GM18909 (cell line): ENCODE measurements around the gene SYCP1.
"Not testable (repeated sequence)": the region's sequence is repeated elsewhere in the genome, so short reads cannot be mapped to it uniquely, and the experiment has no call there.

Experiments used
- ATAC-seq: cut with Tn5 transposase; IDR thresholded peaks from one replicate; pipeline ENCODE4 v1.9.1; 2021; ENCODE audit warnings: mild to moderate bottlenecking; ENCODE audit not compliant: unreplicated experiment, poor library complexity

Gene SYCP1, protein sequence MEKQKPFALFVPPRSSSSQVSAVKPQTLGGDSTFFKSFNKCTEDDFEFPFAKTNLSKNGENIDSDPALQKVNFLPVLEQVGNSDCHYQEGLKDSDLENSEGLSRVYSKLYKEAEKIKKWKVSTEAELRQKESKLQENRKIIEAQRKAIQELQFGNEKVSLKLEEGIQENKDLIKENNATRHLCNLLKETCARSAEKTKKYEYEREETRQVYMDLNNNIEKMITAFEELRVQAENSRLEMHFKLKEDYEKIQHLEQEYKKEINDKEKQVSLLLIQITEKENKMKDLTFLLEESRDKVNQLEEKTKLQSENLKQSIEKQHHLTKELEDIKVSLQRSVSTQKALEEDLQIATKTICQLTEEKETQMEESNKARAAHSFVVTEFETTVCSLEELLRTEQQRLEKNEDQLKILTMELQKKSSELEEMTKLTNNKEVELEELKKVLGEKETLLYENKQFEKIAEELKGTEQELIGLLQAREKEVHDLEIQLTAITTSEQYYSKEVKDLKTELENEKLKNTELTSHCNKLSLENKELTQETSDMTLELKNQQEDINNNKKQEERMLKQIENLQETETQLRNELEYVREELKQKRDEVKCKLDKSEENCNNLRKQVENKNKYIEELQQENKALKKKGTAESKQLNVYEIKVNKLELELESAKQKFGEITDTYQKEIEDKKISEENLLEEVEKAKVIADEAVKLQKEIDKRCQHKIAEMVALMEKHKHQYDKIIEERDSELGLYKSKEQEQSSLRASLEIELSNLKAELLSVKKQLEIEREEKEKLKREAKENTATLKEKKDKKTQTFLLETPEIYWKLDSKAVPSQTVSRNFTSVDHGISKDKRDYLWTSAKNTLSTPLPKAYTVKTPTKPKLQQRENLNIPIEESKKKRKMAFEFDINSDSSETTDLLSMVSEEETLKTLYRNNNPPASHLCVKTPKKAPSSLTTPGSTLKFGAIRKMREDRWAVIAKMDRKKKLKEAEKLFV

GRCh38 chr1:114854693-114855320 lies at the start of gene SYCP1:
Gene SYCP1, plus strand, starts transcription at chr1:114854863. Its CDS starts 602 bp downstream, at chr1:114855465.
- no peak for ATAC-seq

DNA sequence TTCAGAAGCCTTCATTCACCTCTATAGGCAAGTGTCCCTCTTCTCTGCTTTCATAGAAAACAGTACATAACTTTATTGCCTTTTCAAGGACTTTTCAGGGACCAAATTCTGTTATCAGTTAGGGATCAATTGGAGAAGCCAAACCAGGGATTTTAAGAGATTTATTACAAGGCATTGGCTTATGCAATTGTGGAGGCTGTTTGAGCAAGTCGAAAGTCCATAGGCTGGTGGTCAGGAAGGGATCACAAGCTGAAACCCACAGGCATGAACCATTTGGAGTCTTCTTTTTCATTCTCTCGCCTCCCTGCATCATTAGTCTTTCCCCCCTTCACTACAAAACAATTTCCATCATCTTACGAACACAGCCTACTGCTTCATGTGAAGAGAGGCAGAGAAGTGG lies 34.8 kb upstream of the SYCP1 start:
- no peak for ATAC-seq

- no peak for ATAC-seq
Observed at GRCh38 chr1:114820392-114820791, 34.3 kb upstream of the SYCP1 start.

DNA sequence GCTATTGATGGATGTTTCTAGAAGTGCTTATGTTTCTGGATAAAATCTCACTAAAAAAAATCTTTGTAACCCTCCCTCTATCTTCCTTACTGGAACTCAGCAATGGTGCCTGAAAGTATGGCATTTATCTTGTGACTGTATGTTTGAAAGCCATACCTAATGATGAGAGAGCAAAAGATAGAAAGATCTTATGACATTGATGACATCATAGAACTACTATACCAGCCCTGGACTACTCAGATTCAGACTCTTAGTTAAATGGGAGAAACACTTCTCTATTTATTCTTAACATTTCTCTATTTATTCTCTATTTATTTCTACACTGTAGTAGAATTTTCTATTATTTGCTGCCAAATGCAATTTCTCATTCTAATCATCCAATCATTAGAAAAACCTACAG lies 32.7 kb upstream of the SYCP1 start:
- no peak for ATAC-seq

DNA sequence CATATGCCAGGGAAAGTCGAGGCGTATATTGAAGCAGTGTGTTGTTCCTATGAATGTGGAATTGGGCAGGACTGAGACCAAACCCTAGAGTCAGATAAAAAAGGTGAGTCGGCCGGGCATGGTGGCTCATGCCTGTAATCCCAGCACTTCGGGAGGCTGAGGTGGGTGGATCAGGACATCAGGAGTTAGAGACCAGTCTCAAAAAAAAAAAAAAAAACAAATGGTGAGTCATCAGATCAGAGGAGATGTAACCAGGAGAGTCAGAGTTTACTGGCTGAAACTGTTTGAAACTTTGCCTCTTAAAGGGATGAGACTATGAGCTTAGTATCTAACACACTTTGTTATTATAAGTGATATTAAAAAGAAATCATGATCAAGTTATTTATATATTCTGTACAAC lies 26.4 kb upstream of the SYCP1 start:
- no peak for ATAC-seq

DNA sequence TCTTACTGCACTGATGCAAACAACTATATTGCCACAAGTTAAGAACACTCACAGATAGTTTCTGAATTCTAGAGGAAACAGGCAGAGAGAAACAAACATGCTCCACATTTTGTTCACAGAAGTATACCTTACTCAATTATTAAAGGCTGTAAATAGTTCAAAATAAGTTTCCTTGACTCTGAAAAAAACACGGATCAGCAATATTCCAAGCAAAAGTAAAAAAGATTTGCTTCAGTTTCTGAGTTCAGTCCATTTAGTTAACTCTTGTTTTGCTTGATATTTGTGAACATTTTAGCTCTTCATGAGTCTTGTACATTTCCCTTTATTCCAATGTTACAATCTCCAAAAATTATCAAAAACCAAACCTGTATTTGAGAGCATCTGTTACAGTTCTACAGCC lies 24.6 kb upstream of the SYCP1 start:
- not testable (repeated sequence) for ATAC-seq

DNA sequence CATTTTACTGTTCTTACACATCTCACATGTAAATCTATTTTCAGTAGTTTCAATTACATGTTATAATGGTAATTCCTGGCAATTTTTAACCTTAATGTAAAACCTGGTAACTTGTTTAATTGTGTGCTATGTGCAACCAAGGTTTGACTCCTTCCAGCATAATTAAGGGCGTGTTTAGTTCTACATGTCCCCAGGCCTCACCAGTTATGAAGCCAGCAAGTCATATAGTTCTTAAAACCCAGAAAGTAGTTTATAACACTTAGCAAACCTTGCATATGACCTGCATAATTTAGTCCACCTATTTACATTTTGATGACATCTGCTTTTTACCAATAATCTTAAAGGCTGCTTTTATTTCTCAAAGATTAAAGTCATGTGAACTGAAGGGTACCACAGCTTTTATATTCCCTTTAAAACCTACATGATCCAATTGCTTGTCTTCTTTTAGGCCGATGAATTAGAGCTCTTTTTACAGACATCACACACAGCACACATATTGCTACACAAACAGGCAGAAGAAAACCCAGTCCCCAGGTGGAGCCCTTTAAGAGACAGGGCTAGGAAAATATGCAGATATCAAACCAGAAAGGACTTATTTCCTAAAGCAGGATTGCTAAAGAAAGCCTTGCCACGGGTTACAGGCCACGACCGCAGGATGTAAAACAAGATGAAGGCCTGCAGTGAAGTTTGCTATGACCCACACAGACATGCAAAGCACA lies 23.2 kb upstream of the SYCP1 start:
- ATAC-seq: no peak

DNA sequence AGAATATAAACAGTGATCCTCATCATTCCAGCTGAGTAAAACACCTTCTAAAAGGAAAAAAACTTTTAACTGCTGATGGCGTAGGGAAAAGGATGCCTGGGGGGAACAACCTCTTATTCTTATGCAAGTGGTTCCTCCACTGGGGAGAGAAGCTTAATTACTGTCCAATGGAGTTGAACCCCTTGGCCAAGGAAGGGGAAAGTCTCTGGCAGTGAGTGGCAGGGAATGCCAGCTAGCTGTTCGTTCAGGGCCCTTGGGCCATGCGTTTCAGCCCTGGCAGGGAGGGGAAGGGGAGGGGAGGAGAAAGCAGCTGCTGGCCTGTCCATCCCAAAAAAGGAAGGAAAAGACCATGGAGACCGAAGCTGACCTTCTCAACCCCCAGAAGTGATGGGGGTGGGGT lies 22.6 kb upstream of the SYCP1 start:
- ATAC-seq: no peak

DNA sequence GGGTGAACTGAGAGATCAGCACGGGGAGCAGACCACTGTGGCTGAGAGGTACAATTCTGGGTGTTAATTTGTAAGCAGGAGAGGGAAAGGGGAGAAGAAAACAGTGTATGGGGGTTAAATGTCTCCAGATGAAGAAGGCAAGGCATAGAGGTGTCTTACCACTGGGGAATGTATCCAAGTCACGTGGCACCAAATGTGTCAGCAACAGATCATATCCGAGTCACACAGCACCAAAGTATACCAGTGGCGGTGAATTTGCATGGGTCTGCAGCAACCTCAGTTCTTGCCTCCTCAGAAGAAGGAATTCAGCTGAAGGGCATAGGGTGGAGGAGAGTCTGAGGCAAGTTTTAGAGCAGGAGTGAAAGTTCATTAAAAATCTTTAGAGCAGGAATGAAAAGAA lies 21.2 kb upstream of the SYCP1 start:
- ATAC-seq: no peak

GRCh38 chr1:114844270-114844669 lies 10.4 kb upstream of the SYCP1 start:
- ATAC-seq: no peak

GRCh38 chr1:114853584-114853983 lies 1.1 kb upstream of the SYCP1 start:
- no peak for ATAC-seq

DNA sequence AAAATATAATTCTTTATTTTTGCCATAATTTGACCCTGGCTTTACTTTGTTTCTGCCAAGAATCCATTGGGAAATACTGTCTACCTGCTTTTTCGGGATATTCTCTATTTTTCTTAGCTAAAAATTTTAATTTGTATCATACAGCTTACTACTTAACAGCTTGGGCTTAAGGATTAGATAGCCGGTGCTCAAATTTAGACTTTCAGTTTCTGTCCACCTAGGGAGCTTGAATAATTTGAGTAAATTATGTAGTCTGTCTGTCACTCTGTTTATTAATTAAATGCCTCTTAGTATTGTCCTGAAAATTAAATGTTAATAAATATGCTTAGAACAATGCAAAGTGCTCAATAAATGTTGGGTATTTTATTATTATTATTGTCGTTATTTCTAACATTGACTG lies 6.7 kb downstream of the SYCP1 start:
- no peak for ATAC-seq

DNA sequence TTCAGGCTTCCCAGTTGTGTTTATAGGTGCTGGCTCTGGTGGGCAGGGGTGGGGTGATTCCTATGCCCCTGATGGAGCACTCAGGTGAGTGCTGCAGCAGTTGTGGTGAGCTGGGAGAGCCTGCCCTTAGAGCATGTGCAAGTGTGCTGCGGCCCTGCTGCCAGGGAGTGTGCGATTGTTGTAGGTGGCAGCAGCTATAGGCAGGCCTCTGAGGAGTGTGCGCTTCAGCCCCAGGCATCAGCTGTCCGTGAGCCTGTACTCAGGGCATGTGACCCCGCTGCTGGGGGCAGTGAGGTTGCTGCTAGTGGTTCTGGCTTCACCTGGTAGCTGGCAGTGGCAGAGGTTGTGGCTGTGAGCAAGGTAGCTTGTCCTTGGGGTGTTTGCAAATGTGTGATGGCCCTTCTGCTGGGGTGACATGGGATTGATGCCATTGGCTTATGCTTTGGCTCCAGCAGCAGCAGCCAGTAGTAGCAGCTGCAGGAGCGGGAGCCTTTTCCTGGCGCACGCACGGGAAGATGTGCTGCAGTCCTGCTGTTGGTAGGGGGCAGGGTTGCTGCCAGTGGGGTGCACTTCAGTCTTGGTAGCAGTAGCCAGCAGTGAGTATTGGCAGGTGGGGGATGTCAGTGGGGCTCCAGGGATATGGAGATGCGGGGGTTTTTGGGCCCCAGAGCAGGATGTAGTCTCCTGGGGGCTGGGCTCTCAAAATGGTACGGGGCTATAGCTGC lies 37.7 kb downstream of the SYCP1 start:
- no peak for ATAC-seq

DNA sequence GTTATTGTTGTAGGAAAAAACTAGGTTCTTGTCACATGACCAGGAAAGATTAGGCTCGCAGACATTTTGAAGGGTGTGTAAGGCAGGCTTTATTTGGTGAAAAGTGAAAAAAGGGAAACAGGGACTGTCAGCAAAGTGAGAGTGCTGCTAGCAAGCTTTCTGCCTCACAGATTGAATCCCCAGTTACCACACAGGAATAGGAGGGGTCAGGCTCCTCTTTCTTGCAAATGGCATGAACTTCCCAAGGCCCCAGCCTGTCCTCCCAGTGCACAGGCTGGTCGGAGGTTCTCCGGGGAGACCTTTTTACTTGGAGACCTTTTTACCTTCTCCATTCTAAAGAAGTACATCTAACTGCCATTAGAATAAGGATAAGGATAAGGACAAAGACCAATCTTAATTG lies 42.1 kb downstream of the SYCP1 start:
- no peak for ATAC-seq

GRCh38 chr1:114901814-114902213 lies 47.2 kb downstream of the SYCP1 start:
- no peak for ATAC-seq

- ATAC-seq: no peak
Observed at GRCh38 chr1:114902343-114902742, 47.7 kb downstream of the SYCP1 start.

DNA sequence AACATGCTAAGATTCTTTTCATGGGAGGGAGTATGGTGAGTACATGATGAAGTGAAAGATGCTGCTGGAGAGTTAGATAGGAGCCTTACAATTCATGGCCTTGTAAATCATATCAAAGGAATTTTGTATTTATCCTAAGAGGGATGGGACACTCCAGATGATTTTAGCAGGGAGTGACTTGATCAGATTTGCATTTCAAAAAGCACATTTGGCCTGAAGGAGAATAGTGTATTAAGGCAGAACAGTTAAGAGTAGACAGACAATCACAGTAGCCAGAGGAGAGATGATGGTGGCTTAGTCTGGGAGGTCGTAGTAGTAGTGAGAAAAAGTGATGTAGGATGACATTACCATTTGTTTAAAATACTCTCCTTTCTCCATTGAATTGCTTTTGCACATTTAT lies 48.8 kb downstream of the SYCP1 start:
- ATAC-seq: no peak

- not testable (repeated sequence) for ATAC-seq
Observed at GRCh38 chr1:114915720-114916119, 61.1 kb downstream of the SYCP1 start.

DNA sequence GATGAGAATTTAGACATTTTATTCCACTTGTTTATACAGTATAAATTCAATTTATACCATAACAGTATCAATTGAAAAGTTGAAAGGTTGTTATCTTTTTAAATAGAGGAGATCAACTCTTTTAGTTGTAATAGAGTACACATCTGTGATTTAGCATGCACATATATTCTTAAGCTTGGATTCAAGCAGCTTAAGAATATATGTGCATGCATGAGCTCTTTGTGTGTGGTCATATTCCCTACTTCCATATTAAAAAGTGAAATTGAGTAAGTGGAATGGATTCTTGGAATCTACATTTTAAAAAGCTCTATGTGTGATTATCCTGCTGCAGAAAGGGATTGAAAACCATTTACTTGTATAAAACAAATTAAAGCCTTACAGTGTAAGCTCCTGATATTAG lies 71.9 kb downstream of the SYCP1 start:
- no peak for ATAC-seq

DNA sequence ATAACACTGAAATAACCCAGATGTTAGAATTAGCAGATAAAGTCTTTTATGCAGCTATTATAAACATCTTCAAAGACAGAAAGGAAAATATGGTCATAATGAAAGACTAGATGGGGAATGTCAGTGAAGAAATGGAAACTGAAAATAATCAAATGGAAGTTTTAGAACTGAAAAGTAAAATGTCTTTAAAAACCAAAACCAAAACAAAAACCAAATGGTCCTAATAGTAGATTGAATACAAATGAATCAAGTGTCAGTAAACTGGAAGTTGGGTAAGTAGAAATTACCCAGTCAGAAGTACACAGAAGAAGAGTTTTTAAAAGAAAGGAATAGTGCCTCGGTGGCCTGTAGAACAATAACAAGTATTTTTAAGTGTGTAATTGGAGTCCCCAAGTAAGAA lies 72.7 kb downstream of the SYCP1 start:
- ATAC-seq: no peak
